ENCODE results near the gene SHOX.

DNA sequence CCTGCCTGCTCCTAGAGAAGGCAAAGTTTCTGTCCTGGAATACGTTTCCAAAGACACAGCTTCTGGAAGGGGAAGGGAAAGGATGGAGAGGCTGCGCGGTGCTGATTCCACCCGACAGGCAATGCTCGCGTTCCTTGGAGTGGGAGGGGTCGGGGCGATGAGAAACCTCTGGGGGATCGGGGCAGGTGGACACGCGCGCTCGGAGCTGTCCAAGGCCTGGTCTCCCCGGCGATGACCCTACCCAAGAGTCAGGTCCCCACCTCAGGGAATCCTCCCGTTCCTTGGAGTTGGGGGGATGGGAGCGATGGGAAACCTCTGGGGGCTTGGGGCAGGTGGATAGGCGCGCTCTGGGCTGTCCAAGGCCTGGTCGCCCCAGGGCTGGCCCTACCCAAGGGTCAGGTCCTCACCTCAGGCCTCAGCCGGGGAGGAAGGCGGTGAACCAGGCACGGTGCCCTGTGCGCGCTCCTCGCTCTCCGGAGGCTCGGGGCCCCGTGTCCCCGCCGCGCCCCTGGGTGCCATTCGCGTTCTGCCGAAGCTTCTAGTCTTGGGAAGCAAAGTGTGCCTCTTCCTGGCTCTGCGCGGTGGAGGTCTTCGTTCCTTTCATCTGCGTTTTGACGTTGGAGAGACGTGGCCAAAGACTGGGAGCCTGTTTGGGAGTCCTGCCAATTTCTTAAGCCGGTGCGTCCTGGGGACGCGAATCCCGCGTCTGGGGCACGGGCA, 10.6 kb upstream of the SHOX start:
- TF ChIP-seq POLR2A (IDR thresholded peaks at IDR 0.05; ENCODE audit: low read length) (no peak), GATA3 (IDR thresholded peaks at IDR 0.05; ENCODE audit: borderline replicate concordance) (no peak)
